Stomach (tissue), 4 donors: ENCODE measurements around the gene TSHZ2.

Source experiments
- POLR2A ChIP-seq, 4 donors: fragments of 450-650 bp; IDR thresholded peaks; one replicate each; pipeline ENCODE4 v1.6.1; 2016; ENCODE audit warnings: antibody characterized with exemption in 4 of 4, control low read depth in 2 of 4, mild to moderate bottlenecking in 1 of 4, moderate library complexity in 1 of 4
- POLR2AphosphoS5 ChIP-seq, 3 donors: sonication (generic); formaldehyde crosslinking; IDR thresholded peaks; one replicate each; pipeline ENCODE4 v1.6.1; 2016; ENCODE audit warnings: antibody characterized with exemption in 3 of 3
- TF ChIP-seq, protein P1 (sequence below), 7 experiments: fragments of 450-650 bp in 4 of 7; fragments of 200-600 bp in 3 of 7; sonication (generic) in 3 of 7; IDR thresholded peaks; one replicate each; pipeline ENCODE4 v1.5.1; 2016 to 2019; ENCODE audit warnings: antibody characterized with exemption in 7 of 7, control low read depth in 2 of 7, mild to moderate bottlenecking in 1 of 7

- no peak for TF ChIP-seq POLR2AphosphoS5 (IDR thresholded peaks at IDR 0.05)
- TF ChIP-seq, protein P1, sequence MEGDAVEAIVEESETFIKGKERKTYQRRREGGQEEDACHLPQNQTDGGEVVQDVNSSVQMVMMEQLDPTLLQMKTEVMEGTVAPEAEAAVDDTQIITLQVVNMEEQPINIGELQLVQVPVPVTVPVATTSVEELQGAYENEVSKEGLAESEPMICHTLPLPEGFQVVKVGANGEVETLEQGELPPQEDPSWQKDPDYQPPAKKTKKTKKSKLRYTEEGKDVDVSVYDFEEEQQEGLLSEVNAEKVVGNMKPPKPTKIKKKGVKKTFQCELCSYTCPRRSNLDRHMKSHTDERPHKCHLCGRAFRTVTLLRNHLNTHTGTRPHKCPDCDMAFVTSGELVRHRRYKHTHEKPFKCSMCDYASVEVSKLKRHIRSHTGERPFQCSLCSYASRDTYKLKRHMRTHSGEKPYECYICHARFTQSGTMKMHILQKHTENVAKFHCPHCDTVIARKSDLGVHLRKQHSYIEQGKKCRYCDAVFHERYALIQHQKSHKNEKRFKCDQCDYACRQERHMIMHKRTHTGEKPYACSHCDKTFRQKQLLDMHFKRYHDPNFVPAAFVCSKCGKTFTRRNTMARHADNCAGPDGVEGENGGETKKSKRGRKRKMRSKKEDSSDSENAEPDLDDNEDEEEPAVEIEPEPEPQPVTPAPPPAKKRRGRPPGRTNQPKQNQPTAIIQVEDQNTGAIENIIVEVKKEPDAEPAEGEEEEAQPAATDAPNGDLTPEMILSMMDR (IDR thresholded peaks at IDR 0.05): no peak
- no peak for TF ChIP-seq POLR2A (IDR thresholded peaks at IDR 0.05)
Measured at GRCh38 chr20:53208110-53208832, 236.1 kb downstream of the TSHZ2 start.
